GM12891 (cell line): ENCODE results near the gene UBB.
A peak's percentile ranks its signal among the peaks of the same experiment; 100 is the strongest.

Experiments
- DNase-seq: peaks from one replicate; pipeline ENCODE4 v3.0.0; 2011; ENCODE audit warnings: low spot score; ENCODE audit not compliant: insufficient read length
- FAIRE-seq: peaks from 2 replicates; lab custom pipeline; 2011; peaks lifted over from hg19 to GRCh38; lab: Jason Lieb, UNC
- PAX5 ChIP-seq: IDR thresholded peaks from 2 replicates; pipeline ENCODE4 v1.6.1; 2011; ENCODE audit warnings: low read length, moderate library complexity, mild to moderate bottlenecking; ENCODE audit not compliant: insufficient read depth, severe bottlenecking
- POLR2A ChIP-seq: IDR thresholded peaks from 2 replicates; pipeline ENCODE4 v1.6.1; 2011; ENCODE audit warnings: low read depth, low read length, control low read depth
- POLR2AphosphoS5 ChIP-seq: IDR thresholded peaks from 2 replicates; pipeline ENCODE4 v1.6.1; 2011; ENCODE audit warnings: low read depth, low read length, control low read depth
- POU2F2 ChIP-seq: IDR thresholded peaks from 2 replicates; pipeline ENCODE4 v1.6.1; 2011; ENCODE audit warnings: low read depth, mild to moderate bottlenecking, control low read depth, low read length, moderate library complexity
- SPI1 ChIP-seq: IDR thresholded peaks from 2 replicates; pipeline ENCODE4 v1.6.1; 2011; ENCODE audit warnings: low read depth, low read length, control low read depth
- TAF1 ChIP-seq: IDR thresholded peaks from 2 replicates; pipeline ENCODE4 v1.6.1; 2011; ENCODE audit warnings: low read depth, low read length, control low read depth

UBB gene

GRCh38 chr17:16349431-16349830 lies 31.5 kb upstream of the UBB start:
- TF ChIP-seq PAX5 (no peak), POLR2A (no peak), POLR2AphosphoS5 (no peak), TAF1 (no peak), POU2F2 (no peak), SPI1 (no peak)
- peak; percentile 33 for FAIRE-seq
- no peak for DNase-seq

- DNase-seq = no peak
- TF ChIP-seq TAF1 = no peak
- no peak for TF ChIP-seq POLR2AphosphoS5
- no peak for TF ChIP-seq POLR2A
- no peak for TF ChIP-seq PAX5
- TF ChIP-seq SPI1 = no peak
- TF ChIP-seq POU2F2 = no peak
- no peak for FAIRE-seq
Measured at GRCh38 chr17:16351831-16352230, 29.1 kb upstream of the UBB start.

GRCh38 chr17:16352303-16352666 lies 28.6 kb upstream of the UBB start:
- TF ChIP-seq SPI1 = no peak
- no peak for TF ChIP-seq POU2F2
- TF ChIP-seq POLR2AphosphoS5 = no peak
- no peak for TF ChIP-seq PAX5

GRCh38 chr17:16352667-16353316 lies 28.1 kb upstream of the UBB start:
- DNase-seq = no peak
- FAIRE-seq = peak; percentile 5
- TF ChIP-seq POU2F2 = no peak
- TF ChIP-seq POLR2A = no peak
- no peak for TF ChIP-seq PAX5
- no peak for TF ChIP-seq POLR2AphosphoS5
- no peak for TF ChIP-seq SPI1
- no peak for TF ChIP-seq TAF1

More at GRCh38 chr17:16352303-16352666, 28.6 kb upstream of the UBB start:
- DNase-seq (peak; percentile 17), FAIRE-seq (peak; percentile 79)

- peak; percentile 81 for DNase-seq
- no peak for TF ChIP-seq POLR2AphosphoS5
- TF ChIP-seq PAX5 = peak; percentile 55
- peak; percentile 53; the same call in 1 of the 2 replicates for TF ChIP-seq POLR2A
- peak; percentile 94 for FAIRE-seq
Measured at GRCh38 chr17:16353317-16354174, 27.3 kb upstream of the UBB start, which contains the start of gene CENPV. TSS of gene CENPV (minus strand) at chr17:16353469. CDS start at chr17:16353436, 33 bp downstream.

GRCh38 chr17:16354585-16354984 lies 26.3 kb upstream of the UBB start:
- FAIRE-seq (peak; percentile 13), DNase-seq (no peak)
- TF ChIP-seq POLR2AphosphoS5 (no peak), SPI1 (no peak), POLR2A (no peak), PAX5 (no peak), TAF1 (no peak), POU2F2 (no peak)

- FAIRE-seq (no peak), DNase-seq (no peak)
- TF ChIP-seq PAX5 (no peak), POLR2A (no peak), POLR2AphosphoS5 (no peak), SPI1 (no peak), TAF1 (no peak), POU2F2 (no peak)
Measured at GRCh38 chr17:16358394-16358793, 22.5 kb upstream of the UBB start.

GRCh38 chr17:16361874-16362273 lies 19.0 kb upstream of the UBB start:
- DNase-seq = no peak
- no peak for FAIRE-seq
- TF ChIP-seq POLR2AphosphoS5 (no peak), SPI1 (no peak), POLR2A (no peak), TAF1 (no peak), PAX5 (no peak), POU2F2 (no peak)

GRCh38 chr17:16363749-16364536 lies 16.9 kb upstream of the UBB start:
- peak; percentile 52 for DNase-seq
- TF ChIP-seq POU2F2 (0 out of 2 replicates have a peak, but pooled peaks have one; percentile 41), PAX5 (no peak), TAF1 (no peak)
- FAIRE-seq = peak; percentile 87
